HG02571 (cell line): Measurements from ENCODE around the gene RAI2.

ENCODE experiments used
- ATAC-seq: cut with Tn5 transposase; IDR thresholded peaks from one replicate; pipeline ENCODE4 v1.9.1; 2021; ENCODE audit warnings: mild to moderate bottlenecking, moderate library complexity; ENCODE audit not compliant: unreplicated experiment

The RAI2 gene

GRCh38 chrX:17860811-17861488 lies at the start of gene RAI2:
RAI2 (minus strand) TSS chrX:17861298; CDS start chrX:17802010, 59,288 bp downstream.
- ATAC-seq: no peak

GRCh38 chrX:17888421-17888820 lies 27.3 kb upstream of the RAI2 start:
- no peak for ATAC-seq

GRCh38 chrX:17882680-17883079 lies 21.6 kb upstream of the RAI2 start:
- no peak for ATAC-seq

GRCh38 chrX:17878028-17878670 lies 17.1 kb upstream of the RAI2 start:
- no peak for ATAC-seq

- ATAC-seq: no peak
Observed at GRCh38 chrX:17876135-17876534, 15.0 kb upstream of the RAI2 start.

- ATAC-seq: no peak
Observed at GRCh38 chrX:17869580-17869979, 8.5 kb upstream of the RAI2 start.

GRCh38 chrX:17861489-17862011 lies 452 bp upstream of the RAI2 start:
- ATAC-seq: no peak

- no peak for ATAC-seq
Observed at GRCh38 chrX:17860179-17860780, 818 bp downstream of the RAI2 start.

- no peak for ATAC-seq
Observed at GRCh38 chrX:17859609-17860178, 1.4 kb downstream of the RAI2 start.

GRCh38 chrX:17854531-17854930 lies 6.6 kb downstream of the RAI2 start:
- ATAC-seq: no peak

GRCh38 chrX:17854069-17854468 lies 7.0 kb downstream of the RAI2 start:
- no peak for ATAC-seq

- no peak for ATAC-seq
Observed at GRCh38 chrX:17851874-17852273, 9.2 kb downstream of the RAI2 start.

GRCh38 chrX:17848545-17849265 lies 12.4 kb downstream of the RAI2 start:
- ATAC-seq: no peak

GRCh38 chrX:17846045-17846444 lies 15.1 kb downstream of the RAI2 start:
- ATAC-seq: no peak

GRCh38 chrX:17844236-17844635 lies 16.9 kb downstream of the RAI2 start:
- no peak for ATAC-seq

- ATAC-seq: no peak
Observed at GRCh38 chrX:17842769-17843525, 18.2 kb downstream of the RAI2 start.

- ATAC-seq: no peak
Observed at GRCh38 chrX:17839269-17839668, 21.8 kb downstream of the RAI2 start.

- ATAC-seq: no peak
Observed at GRCh38 chrX:17836830-17837229, 24.3 kb downstream of the RAI2 start.

GRCh38 chrX:17833954-17834353 lies 27.1 kb downstream of the RAI2 start:
- no peak for ATAC-seq

- no peak for ATAC-seq
Observed at GRCh38 chrX:17831255-17831654, 29.8 kb downstream of the RAI2 start.
